RPMI7951 (cell line): ENCODE measurements around the gene CPA5. TPM values are rescaled to one million over a fixed set of nuclear protein-coding genes. Genes with fewer than 3 reads are reported as not detected.

Experiments used
- DNase-seq: peaks from one replicate; pipeline ENCODE4 v3.0.0-alpha.2; 2012; ENCODE audit warnings: low read depth
- total RNA-seq: library from RNA; depleted of rRNA; stranded (reverse); fragments of >200 nt; shearing (Covaris generic); gene quantifications from 2 replicates; pipeline ENCODE4 v1.2.3, GENCODE V29; 2014

CPA5 gene
- total RNA-seq, 1 experiment from 2014 or later = 0.12 TPM

GRCh38 chr7:130379019-130379418, 34.4 kb downstream of the CPA5 start:
- no peak for DNase-seq

DNA sequence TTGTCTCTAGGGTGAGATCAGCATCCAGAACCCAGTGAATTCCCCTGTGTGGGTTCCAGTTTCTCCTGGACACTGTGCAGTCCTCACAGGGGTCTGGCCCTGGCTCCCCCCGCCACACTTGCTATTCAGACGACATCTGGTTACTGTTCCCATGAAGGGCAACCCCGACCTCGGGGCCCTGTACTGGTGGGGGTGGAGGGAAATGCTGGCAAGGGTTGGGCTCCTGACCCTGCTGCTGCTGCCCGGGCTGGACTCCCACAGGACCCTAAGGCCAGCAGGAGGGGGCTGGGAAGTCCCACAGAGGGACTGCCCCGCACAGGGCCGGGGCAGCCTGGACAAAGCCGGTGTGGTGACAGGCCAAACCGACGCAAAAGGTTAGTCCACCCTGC, 34.9 kb downstream of the CPA5 start:
- no peak for DNase-seq

- no peak for DNase-seq
These were observed 35.6 kb downstream of the CPA5 start, which contains the start of gene CPA1 for GRCh38 chr7:130379921-130380860. CPA1 (plus strand) TSS chr7:130380494; CDS start chr7:130380521, 27 bp downstream.

- no peak for DNase-seq
These were observed 36.3 kb downstream of the CPA5 start for GRCh38 chr7:130380861-130381455.

- DNase-seq = no peak
These were observed 37.1 kb downstream of the CPA5 start for GRCh38 chr7:130381468-130382312.

- DNase-seq = no peak
These were observed 38.8 kb downstream of the CPA5 start for GRCh38 chr7:130383187-130383980.

DNA sequence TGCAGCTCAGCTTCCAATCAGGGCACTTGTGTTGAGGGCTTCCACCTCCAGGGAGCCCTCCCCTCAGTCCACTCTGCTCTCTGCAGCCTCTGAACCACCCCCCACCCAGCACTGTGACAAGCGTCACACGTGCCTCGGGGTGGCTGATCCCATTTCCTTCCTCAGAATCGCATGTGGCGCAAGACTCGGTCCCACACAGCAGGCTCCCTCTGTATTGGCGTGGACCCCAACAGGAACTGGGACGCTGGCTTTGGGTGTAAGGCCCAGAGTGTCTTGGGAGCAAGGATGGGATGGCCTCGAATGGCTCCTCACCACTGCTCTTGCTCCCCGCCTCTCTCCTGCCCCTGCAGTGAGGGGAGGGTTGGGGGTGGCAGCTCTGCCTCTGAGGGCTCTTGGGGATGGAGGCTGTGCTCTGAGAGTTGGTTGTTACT, 39.8 kb downstream of the CPA5 start:
- DNase-seq = no peak

- DNase-seq = no peak
These were observed 40.4 kb downstream of the CPA5 start for GRCh38 chr7:130384841-130385599.

GRCh38 chr7:130385600-130386066, 41.0 kb downstream of the CPA5 start:
- no peak for DNase-seq

GRCh38 chr7:130386876-130387275, 42.3 kb downstream of the CPA5 start:
- DNase-seq = no peak

- no peak for DNase-seq
These were observed 42.7 kb downstream of the CPA5 start for GRCh38 chr7:130387306-130387627.

GRCh38 chr7:130387628-130388403, 43.2 kb downstream of the CPA5 start:
- peak; percentile 59 for DNase-seq

DNA sequence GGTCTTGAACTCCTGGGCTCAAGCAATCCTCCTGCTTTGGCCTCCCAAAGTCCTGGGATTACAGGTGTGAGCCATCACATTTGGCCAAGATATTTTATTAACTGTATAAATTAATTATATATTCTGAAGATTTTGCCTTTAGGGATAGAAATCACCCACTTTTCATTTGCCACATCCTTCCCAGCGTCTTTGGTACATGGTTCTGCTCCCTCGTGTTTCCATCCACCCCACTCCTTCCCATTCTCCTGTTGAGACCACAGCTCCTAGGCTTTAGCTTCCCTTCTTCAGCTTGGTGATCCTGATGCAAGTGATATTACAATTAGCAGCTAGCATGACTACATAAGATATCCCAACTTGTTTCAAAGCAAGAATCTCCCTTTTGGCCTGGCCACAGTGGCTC, 44.1 kb downstream of the CPA5 start:
- DNase-seq = no peak

DNA sequence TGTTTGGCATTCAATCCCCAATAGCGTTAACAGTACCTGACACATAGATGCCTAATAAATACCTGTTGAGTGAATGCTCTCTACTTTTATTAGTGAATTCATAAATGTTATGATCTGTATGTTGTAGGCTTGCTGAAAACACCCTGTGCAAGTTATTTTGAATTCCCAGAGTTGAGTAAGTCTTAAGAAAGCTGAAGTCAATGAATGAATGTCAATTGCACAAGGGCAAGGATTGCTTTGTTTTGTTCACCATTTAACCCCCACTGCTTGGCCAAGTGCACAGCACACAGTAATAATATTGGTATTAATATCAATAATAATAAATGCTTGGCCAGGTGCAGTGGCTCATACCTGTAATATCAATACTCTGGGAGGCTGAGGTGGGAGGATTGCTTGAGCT, 45.9 kb downstream of the CPA5 start:
- DNase-seq = no peak

- no peak for DNase-seq
These were observed 48.5 kb downstream of the CPA5 start for GRCh38 chr7:130393101-130393561.

GRCh38 chr7:130393841-130394411, 49.3 kb downstream of the CPA5 start:
- no peak for DNase-seq

DNA sequence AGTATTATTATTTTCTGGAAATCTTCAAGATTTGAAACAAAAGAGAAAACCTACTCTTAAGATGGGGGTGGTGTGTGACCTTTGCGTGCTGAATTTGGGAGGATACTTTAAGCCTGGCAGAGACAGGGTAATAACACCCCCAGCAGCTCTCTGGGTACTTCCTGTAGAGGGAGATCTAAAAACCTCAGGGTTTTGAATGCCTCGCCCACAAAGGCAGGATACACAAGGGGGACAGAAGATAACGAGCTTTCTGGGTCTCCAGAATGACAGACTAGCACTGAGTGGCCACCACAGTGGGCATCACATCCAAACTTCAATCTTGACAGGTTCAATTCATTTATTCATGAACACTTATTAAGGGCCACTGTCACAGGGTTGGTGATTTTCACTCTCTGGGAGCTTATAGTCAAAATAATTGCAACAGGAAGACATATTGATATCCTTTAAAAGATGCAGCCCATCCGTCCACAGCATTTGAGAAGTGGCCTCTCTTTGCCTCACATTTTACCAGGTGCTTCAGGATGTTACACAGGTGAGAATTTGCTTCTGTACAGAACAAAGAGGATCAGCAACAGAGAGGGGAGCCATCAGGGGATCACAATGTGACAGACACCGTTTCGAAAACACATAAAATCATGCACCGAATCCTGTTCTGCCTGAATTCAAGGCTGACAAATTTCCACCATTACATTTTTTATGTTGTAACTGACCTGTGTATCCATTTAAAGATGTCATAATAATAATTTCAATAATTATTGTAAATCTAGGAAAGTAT, 50.0 kb downstream of the CPA5 start:
- no peak for DNase-seq

DNA sequence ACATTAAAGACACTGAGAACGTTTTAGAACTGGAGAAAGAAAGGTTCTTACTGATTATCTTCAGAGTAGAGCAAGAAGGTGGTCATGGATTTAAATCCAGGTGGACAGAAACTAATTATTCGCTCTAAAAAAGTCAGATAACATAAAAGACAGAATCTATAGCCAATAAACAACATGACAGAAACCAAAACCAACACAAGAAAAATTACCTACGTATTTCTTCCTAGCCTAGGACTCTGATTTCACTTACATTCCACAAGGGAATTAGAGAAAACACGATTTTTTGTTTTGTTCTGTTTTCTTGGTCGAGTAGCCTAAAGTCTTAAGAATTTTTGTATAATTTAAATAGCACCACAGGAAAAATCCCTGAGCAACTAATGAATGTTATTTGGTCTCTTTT, 50.8 kb downstream of the CPA5 start:
- DNase-seq = no peak

- no peak for DNase-seq
These were observed 51.5 kb downstream of the CPA5 start for GRCh38 chr7:130396109-130396508.
